ENCODE results near the gene TDRD10. TPM values are rescaled to one million over a fixed set of nuclear protein-coding genes. Genes with fewer than 3 reads are reported as not detected.

Gene TDRD10
- total and polyA plus RNA-seq, 2 experiments from 2014 or later, result 0.29 TPM; not detected in 1

DNA sequence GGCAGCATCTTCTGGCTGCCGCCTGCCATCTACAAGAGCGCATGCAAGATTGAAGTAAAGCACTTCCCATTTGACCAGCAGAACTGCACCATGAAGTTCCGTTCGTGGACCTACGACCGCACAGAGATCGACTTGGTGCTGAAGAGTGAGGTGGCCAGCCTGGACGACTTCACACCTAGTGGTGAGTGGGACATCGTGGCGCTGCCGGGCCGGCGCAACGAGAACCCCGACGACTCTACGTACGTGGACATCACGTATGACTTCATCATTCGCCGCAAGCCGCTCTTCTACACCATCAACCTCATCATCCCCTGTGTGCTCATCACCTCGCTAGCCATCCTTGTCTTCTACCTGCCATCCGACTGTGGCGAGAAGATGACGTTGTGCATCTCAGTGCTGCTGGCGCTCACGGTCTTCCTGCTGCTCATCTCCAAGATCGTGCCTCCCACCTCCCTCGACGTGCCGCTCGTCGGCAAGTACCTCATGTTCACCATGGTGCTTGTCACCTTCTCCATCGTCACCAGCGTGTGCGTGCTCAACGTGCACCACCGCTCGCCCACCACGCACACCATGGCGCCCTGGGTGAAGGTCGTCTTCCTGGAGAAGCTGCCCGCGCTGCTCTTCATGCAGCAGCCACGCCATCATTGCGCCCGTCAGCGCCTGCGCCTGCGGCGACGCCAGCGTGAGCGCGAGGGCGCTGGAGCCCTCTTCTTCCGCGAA, 69.4 kb downstream of the TDRD10 start:
- Mint-ChIP-seq H3K27ac (no peak overlapping the region), H3K36me3 (ENCODE audit: low read depth) (peaks cover 12% of the 10 kb centered on the region; the same call in 1 of the 3 replicates), H3K4me3 (no peak overlapping the region; the same call in 2 of the 3 replicates), H3K4me1 (peaks cover 45% of the 10 kb centered on the region), H3K9me3 (no peaks in the 10 kb centered on the region), H3K27me3 (ENCODE audit: insufficient read depth, low read depth, poor library complexity) (peaks cover 29% of the 10 kb centered on the region)
- Histone ChIP-seq H3K4me3 (no peak overlapping the region), H2AFZ (no peak overlapping the region), H3K36me3 (ENCODE audit: insufficient read depth) (no peaks in the 10 kb centered on the region), H3K4me1 (ENCODE audit: insufficient read depth) (peaks cover 21% of the 10 kb centered on the region), H3K27me3 (ENCODE audit: insufficient read depth) (0 out of 2 replicates have a peak, but pooled peaks cover 4% of the 10 kb centered on the region), H3K27ac (ENCODE audit: low read depth) (no peak overlapping the region), H4K20me1 (replicated peaks; ENCODE audit: insufficient read depth) (peaks cover 4% of the 10 kb centered on the region; the same call in 1 of the 2 replicates), H3K79me2 (replicated peaks; ENCODE audit: insufficient read depth) (no peaks in the 10 kb centered on the region), H3K4me2 (no peak overlapping the region), H3F3A (replicated peaks; ENCODE audit: low read depth) (peaks cover 16% of the 10 kb centered on the region), H3K9me2 (ENCODE audit: insufficient read depth) (no peaks in the 10 kb centered on the region)
- DNase-seq (ENCODE audit: low spot score) (no peak), ATAC-seq (no peak)
- no peak for TF ChIP-seq ZNF114 (CRISPR knock-in tag; IDR thresholded peaks at IDR 0.05)
- TF ChIP-seq ZNF331 (CRISPR knock-in tag; IDR thresholded peaks at IDR 0.05; ENCODE audit: low read depth), result no peak
- 0 out of 4 replicates have a peak, but pooled peaks of 1 of the 2 experiments have one; percentile 6 for TF ChIP-seq CTCF (conservative IDR thresholded peaks at IDR 0.05; ENCODE audit: low read depth in 2 of 2)
- no peak for TF ChIP-seq STAT1 (IDR thresholded peaks at IDR 0.05; ENCODE audit: unreplicated experiment)
- no peak for TF ChIP-seq EZH2 (IDR thresholded peaks at IDR 0.05; ENCODE audit: low read depth, unreplicated experiment)

- Histone ChIP-seq H3K36me3 (ENCODE audit: insufficient read depth) (no peaks in the 10 kb centered on the region), H3K27me3 (ENCODE audit: insufficient read depth) (0 out of 2 replicates have a peak, but pooled peaks cover 4% of the 10 kb centered on the region), H3F3A (replicated peaks; ENCODE audit: low read depth) (peaks cover 11% of the 10 kb centered on the region), H3K4me1 (ENCODE audit: insufficient read depth) (peaks cover 15% of the 10 kb centered on the region), H3K79me2 (replicated peaks; ENCODE audit: insufficient read depth) (no peaks in the 10 kb centered on the region), H3K4me2 (no peak overlapping the region), H4K20me1 (replicated peaks; ENCODE audit: insufficient read depth) (peaks cover 4% of the 10 kb centered on the region; the same call in 1 of the 2 replicates), H3K27ac (ENCODE audit: low read depth) (no peak overlapping the region), H3K4me3 (no peak overlapping the region), H3K9me2 (ENCODE audit: insufficient read depth) (no peaks in the 10 kb centered on the region), H2AFZ (no peak overlapping the region)
- peak; percentile 12 for DNase-seq (ENCODE audit: low spot score)
- Mint-ChIP-seq H3K36me3 (ENCODE audit: low read depth) (peaks cover 12% of the 10 kb centered on the region; the same call in 1 of the 3 replicates), H3K4me3 (no peak overlapping the region), H3K4me1 (peaks cover 40% of the 10 kb centered on the region), H3K27me3 (ENCODE audit: insufficient read depth, low read depth, poor library complexity) (peaks cover 31% of the 10 kb centered on the region), H3K9me3 (no peaks in the 10 kb centered on the region), H3K27ac (no peak overlapping the region)
- no peak for ATAC-seq
- TF ChIP-seq ZNF462 (CRISPR knock-in tag; IDR thresholded peaks at IDR 0.05) (no peak), POLR2AphosphoS5 (IDR thresholded peaks at IDR 0.05; ENCODE audit: low read depth) (no peak), EZH2 (IDR thresholded peaks at IDR 0.05; ENCODE audit: low read depth, unreplicated experiment) (no peak), REST (IDR thresholded peaks at IDR 0.05; ENCODE audit: unreplicated experiment) (no peak)
Measured at GRCh38 chr1:154571964-154572288, 69.9 kb downstream of the TDRD10 start.

Measured in GM23338 (cell line).